ENCODE data around the gene SLC35F4.

DNA sequence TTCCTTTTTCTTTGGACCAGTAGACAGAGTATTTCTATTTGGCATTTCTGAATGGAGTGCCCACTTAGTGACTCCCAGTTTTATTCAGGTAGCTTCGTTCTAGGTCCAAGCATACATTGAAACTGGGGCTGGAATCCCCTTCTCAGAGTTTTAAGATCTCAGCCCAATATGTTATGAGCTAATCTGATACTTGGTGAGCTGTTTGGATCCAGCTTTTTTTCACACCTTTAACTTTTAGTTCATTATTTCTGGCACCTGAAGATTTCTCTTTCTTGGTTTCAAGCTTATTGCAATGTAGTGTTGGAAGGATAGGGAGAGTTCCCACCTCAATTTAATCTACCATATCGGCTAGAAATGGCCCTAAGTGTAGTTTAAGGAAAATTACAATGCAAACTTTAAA, 318.8 kb downstream of the SLC35F4 start:
- TF ChIP-seq, protein P1, sequence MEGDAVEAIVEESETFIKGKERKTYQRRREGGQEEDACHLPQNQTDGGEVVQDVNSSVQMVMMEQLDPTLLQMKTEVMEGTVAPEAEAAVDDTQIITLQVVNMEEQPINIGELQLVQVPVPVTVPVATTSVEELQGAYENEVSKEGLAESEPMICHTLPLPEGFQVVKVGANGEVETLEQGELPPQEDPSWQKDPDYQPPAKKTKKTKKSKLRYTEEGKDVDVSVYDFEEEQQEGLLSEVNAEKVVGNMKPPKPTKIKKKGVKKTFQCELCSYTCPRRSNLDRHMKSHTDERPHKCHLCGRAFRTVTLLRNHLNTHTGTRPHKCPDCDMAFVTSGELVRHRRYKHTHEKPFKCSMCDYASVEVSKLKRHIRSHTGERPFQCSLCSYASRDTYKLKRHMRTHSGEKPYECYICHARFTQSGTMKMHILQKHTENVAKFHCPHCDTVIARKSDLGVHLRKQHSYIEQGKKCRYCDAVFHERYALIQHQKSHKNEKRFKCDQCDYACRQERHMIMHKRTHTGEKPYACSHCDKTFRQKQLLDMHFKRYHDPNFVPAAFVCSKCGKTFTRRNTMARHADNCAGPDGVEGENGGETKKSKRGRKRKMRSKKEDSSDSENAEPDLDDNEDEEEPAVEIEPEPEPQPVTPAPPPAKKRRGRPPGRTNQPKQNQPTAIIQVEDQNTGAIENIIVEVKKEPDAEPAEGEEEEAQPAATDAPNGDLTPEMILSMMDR (IDR thresholded peaks at IDR 0.05): no peak
- no peak for TF ChIP-seq POLR2A (IDR thresholded peaks at IDR 0.05)

Data from vagina (tissue), 2 donors.